HEK293 (cell line): Measurements from ENCODE around the gene DLG3.

Source experiments
- EGR2 ChIP-seq: fragments of 450-650 bp; formaldehyde crosslinking; IDR thresholded peaks from 2 replicates; pipeline ENCODE4 v1.5.1; 2016; ENCODE audit warnings: low read depth, missing biosample characterization, missing genetic modification characterization
- GLIS1 ChIP-seq: fragments of 450-650 bp; formaldehyde crosslinking; IDR thresholded peaks from 2 replicates; pipeline ENCODE4 v1.5.1; 2016; ENCODE audit warnings: missing biosample characterization, missing genetic modification characterization
- KLF16 ChIP-seq: fragments of 450-650 bp; formaldehyde crosslinking; IDR thresholded peaks from 2 replicates; pipeline ENCODE4 v1.5.1; 2017; ENCODE audit warnings: missing biosample characterization, missing genetic modification characterization
- ZBTB8A ChIP-seq: fragments of 450-650 bp; formaldehyde crosslinking; IDR thresholded peaks from 2 replicates; pipeline ENCODE4 v1.5.1; 2016; ENCODE audit warnings: missing biosample characterization, missing genetic modification characterization
- ZEB2 ChIP-seq: fragments of 450-650 bp; formaldehyde crosslinking; IDR thresholded peaks from 2 replicates; pipeline ENCODE4 v1.5.1; 2016; ENCODE audit warnings: missing biosample characterization, missing genetic modification characterization
- ZNF10 ChIP-seq: fragments of 450-650 bp; formaldehyde crosslinking; IDR thresholded peaks from 2 replicates; pipeline ENCODE4 v1.5.1; 2017; ENCODE audit warnings: missing biosample characterization, missing genetic modification characterization
- ZNF777 ChIP-seq: fragments of 450-650 bp; formaldehyde crosslinking; IDR thresholded peaks from 2 replicates; pipeline ENCODE4 v1.5.1; 2017; ENCODE audit warnings: missing biosample characterization, missing genetic modification characterization, borderline replicate concordance
- ZSCAN16 ChIP-seq: fragments of 450-650 bp; formaldehyde crosslinking; IDR thresholded peaks from 2 replicates; pipeline ENCODE4 v1.5.1; 2016; ENCODE audit warnings: missing biosample characterization, missing genetic modification characterization
- TF ChIP-seq, protein P1 (sequence below): fragments of 450-650 bp; formaldehyde crosslinking; IDR thresholded peaks from 2 replicates; pipeline ENCODE4 v1.5.1; 2016; ENCODE audit warnings: missing biosample characterization, missing genetic modification characterization
- TF ChIP-seq, protein P2 (sequence below): fragments of 450-650 bp; formaldehyde crosslinking; conservative IDR thresholded peaks from 2 replicates; pipeline ENCODE4 v1.5.1; 2016; ENCODE audit warnings: low read depth, missing biosample characterization, missing genetic modification characterization
- TF ChIP-seq, protein P3 (sequence below): fragments of 450-650 bp; formaldehyde crosslinking; IDR thresholded peaks from 2 replicates; pipeline ENCODE4 v1.5.1; 2016; ENCODE audit warnings: missing biosample characterization, missing genetic modification characterization
- TF ChIP-seq, protein P4 (sequence below): fragments of 450-650 bp; formaldehyde crosslinking; IDR thresholded peaks from 2 replicates; pipeline ENCODE4 v1.5.1; 2016; ENCODE audit warnings: missing biosample characterization, missing genetic modification characterization, borderline replicate concordance
- TF ChIP-seq, protein P5 (sequence below): fragments of 450-650 bp; formaldehyde crosslinking; IDR thresholded peaks from 2 replicates; pipeline ENCODE4 v1.5.1; 2016; ENCODE audit warnings: missing biosample characterization, missing genetic modification characterization
- TF ChIP-seq, protein P6 (sequence below): fragments of 450-650 bp; formaldehyde crosslinking; IDR thresholded peaks from 2 replicates; pipeline ENCODE4 v1.5.1; 2016; ENCODE audit warnings: missing biosample characterization, missing genetic modification characterization

Gene DLG3

DNA sequence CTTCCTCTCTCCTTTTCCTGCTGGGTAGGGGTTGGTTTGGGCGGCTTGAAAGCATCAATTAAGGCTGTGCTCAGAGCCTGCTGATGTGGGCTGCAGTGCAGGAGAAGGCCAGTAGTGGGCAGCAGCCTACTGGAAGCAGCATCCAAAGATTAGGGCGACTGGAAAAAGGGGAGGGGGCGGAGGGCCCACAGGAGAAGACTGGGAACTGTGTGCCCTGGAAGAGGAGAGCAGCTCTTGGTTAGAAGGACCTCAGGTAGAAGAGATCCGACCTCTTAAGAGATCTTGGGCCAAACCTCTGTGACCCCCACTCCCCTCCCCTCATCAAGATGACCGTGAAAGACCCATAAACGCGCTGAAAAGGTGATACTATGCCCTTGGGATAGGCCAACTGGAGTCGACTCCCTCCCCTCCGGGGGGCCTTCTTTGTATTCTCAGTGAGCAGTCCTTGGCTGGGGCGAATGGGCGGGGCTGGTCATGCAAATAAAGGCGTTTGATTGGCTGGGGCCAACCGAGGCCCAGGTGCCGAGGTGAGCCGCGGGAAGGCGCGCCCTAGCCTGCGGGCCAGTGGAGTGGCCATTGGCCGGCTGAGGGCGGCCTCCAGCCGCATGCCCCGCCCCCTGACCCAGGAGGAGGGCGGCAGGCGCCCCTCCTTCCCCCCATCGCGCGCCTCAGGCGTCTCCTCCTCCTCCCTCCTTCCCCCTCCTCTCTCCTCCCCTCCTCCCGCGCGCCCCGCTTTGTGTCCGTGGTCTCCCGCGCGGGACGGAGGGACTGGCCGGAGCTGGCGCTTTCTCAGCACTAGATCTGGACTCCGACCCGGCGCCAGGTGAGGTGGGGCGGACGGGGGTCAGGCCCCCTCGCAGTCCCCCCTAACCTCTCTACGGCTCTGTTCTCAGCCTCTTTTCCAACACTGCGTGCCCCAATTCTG is 10.1 kb downstream of the DLG3 start (continued):
- TF ChIP-seq, protein P1, sequence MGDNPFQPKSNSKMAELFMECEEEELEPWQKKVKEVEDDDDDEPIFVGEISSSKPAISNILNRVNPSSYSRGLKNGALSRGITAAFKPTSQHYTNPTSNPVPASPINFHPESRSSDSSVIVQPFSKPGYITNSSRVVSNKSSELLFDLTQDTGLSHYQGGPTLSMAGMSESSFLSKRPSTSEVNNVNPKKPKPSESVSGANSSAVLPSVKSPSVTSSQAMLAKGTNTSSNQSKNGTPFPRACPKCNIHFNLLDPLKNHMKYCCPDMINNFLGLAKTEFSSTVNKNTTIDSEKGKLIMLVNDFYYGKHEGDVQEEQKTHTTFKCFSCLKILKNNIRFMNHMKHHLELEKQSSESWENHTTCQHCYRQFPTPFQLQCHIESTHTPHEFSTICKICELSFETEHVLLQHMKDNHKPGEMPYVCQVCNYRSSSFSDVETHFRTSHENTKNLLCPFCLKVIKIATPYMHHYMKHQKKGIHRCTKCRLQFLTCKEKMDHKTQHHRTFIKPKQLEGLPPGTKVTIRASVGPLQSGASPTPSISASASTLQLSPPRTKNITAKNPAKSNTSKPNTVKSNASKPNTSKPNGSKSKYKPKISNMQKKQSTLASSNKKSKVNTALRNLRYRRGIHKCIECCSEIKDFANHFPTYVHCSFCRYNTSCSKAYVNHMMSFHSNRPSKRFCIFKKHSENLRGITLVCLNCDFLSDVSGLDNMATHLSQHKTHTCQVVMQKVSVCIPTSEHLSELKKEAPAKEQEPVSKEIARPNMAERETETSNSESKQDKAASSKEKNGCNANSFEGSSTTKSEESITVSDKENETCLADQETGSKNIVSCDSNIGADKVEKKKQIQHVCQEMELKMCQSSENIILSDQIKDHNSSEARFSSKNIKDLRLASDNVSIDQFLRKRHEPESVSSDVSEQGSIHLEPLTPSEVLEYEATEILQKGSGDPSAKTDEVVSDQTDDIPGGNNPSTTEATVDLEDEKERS, result 0 out of 2 replicates have a peak, but pooled peaks have one; percentile 38
- TF ChIP-seq ZEB2 (tag by site-specific recombination) (peak; percentile 87), ZNF777 (0 out of 2 replicates have a peak, but pooled peaks have one; percentile 57), GLIS1 (tag by site-specific recombination) (peak; percentile 80), ZSCAN16 (tag by site-specific recombination) (peak; percentile 83), EGR2 (tag by site-specific recombination) (peak; percentile 15; the same call in 1 of the 2 replicates), KLF16 (tag by site-specific recombination) (no peak), ZNF10 (tag by site-specific recombination) (no peak), ZBTB8A (tag by site-specific recombination) (peak; percentile 56)
- TF ChIP-seq, protein P2, sequence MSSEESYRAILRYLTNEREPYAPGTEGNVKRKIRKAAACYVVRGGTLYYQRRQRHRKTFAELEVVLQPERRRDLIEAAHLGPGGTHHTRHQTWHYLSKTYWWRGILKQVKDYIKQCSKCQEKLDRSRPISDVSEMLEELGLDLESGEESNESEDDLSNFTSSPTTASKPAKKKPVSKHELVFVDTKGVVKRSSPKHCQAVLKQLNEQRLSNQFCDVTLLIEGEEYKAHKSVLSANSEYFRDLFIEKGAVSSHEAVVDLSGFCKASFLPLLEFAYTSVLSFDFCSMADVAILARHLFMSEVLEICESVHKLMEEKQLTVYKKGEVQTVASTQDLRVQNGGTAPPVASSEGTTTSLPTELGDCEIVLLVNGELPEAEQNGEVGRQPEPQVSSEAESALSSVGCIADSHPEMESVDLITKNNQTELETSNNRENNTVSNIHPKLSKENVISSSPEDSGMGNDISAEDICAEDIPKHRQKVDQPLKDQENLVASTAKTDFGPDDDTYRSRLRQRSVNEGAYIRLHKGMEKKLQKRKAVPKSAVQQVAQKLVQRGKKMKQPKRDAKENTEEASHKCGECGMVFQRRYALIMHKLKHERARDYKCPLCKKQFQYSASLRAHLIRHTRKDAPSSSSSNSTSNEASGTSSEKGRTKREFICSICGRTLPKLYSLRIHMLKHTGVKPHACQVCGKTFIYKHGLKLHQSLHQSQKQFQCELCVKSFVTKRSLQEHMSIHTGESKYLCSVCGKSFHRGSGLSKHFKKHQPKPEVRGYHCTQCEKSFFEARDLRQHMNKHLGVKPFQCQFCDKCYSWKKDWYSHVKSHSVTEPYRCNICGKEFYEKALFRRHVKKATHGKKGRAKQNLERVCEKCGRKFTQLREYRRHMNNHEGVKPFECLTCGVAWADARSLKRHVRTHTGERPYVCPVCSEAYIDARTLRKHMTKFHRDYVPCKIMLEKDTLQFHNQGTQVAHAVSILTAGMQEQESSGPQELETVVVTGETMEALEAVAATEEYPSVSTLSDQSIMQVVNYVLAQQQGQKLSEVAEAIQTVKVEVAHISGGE (tag by site-specific recombination), result peak; percentile 5; the same call in 1 of the 2 replicates
- TF ChIP-seq, protein P3, sequence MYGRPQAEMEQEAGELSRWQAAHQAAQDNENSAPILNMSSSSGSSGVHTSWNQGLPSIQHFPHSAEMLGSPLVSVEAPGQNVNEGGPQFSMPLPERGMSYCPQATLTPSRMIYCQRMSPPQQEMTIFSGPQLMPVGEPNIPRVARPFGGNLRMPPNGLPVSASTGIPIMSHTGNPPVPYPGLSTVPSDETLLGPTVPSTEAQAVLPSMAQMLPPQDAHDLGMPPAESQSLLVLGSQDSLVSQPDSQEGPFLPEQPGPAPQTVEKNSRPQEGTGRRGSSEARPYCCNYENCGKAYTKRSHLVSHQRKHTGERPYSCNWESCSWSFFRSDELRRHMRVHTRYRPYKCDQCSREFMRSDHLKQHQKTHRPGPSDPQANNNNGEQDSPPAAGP (tag by site-specific recombination), result 0 out of 2 replicates have a peak, but pooled peaks have one; percentile 63
- TF ChIP-seq, protein P4, sequence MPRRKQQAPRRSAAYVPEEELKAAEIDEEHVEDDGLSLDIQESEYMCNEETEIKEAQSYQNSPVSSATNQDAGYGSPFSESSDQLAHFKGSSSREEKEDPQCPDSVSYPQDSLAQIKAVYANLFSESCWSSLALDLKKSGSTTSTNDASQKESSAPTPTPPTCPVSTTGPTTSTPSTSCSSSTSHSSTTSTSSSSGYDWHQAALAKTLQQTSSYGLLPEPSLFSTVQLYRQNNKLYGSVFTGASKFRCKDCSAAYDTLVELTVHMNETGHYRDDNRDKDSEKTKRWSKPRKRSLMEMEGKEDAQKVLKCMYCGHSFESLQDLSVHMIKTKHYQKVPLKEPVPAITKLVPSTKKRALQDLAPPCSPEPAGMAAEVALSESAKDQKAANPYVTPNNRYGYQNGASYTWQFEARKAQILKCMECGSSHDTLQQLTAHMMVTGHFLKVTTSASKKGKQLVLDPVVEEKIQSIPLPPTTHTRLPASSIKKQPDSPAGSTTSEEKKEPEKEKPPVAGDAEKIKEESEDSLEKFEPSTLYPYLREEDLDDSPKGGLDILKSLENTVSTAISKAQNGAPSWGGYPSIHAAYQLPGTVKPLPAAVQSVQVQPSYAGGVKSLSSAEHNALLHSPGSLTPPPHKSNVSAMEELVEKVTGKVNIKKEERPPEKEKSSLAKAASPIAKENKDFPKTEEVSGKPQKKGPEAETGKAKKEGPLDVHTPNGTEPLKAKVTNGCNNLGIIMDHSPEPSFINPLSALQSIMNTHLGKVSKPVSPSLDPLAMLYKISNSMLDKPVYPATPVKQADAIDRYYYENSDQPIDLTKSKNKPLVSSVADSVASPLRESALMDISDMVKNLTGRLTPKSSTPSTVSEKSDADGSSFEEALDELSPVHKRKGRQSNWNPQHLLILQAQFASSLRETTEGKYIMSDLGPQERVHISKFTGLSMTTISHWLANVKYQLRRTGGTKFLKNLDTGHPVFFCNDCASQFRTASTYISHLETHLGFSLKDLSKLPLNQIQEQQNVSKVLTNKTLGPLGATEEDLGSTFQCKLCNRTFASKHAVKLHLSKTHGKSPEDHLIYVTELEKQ (tag by site-specific recombination), result 0 out of 2 replicates have a peak, but pooled peaks have one; percentile 14
- TF ChIP-seq, protein P5, sequence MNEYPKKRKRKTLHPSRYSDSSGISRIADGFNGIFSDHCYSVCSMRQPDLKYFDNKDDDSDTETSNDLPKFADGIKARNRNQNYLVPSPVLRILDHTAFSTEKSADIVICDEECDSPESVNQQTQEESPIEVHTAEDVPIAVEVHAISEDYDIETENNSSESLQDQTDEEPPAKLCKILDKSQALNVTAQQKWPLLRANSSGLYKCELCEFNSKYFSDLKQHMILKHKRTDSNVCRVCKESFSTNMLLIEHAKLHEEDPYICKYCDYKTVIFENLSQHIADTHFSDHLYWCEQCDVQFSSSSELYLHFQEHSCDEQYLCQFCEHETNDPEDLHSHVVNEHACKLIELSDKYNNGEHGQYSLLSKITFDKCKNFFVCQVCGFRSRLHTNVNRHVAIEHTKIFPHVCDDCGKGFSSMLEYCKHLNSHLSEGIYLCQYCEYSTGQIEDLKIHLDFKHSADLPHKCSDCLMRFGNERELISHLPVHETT, result 0 out of 2 replicates have a peak, but pooled peaks have one; percentile 29
- TF ChIP-seq, protein P6, sequence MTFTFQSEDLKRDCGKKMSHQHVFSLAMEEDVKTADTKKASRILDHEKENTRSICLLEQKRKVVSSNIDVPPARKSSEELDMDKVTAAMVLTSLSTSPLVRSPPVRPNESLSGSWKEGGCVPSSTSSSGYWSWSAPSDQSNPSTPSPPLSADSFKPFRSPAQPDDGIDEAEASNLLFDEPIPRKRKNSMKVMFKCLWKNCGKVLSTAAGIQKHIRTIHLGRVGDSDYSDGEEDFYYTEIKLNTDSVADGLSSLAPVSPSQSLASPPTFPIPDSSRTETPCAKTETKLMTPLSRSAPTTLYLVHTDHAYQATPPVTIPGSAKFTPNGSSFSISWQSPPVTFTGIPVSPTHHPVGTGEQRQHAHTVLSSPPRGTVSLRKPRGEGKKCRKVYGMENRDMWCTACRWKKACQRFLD (tag by site-specific recombination), result no peak
